HepG2 (cell line): ENCODE measurements around the gene WDR31. TPM values are rescaled to one million over a fixed set of nuclear protein-coding genes. Genes with fewer than 3 reads are reported as not detected.

Experiments
- FOXA3 ChIP-seq: IDR thresholded peaks from 2 replicates; pipeline ENCODE4 v1.6.1; 2016; ENCODE audit warnings: missing genetic modification reagents, missing compliant biosample characterization
- HOXA7 ChIP-seq: sonication (generic); formaldehyde crosslinking; IDR thresholded peaks from 2 replicates; pipeline ENCODE4 v1.8.1; 2022; ENCODE audit warnings: mild to moderate bottlenecking, missing genetic modification reagents, moderate library complexity
- MIER2 ChIP-seq: IDR thresholded peaks from 2 replicates; pipeline ENCODE4 v1.6.1; 2016; ENCODE audit warnings: missing biosample characterization, missing genetic modification reagents
- POLR2AphosphoS5 ChIP-seq: IDR thresholded peaks from 2 replicates; pipeline ENCODE4 v1.6.1; 2012; ENCODE audit warnings: low read depth, low read length
- POLR2G ChIP-seq: fragments of 200-400 bp; formaldehyde crosslinking; IDR thresholded peaks from 2 replicates; pipeline ENCODE4 v1.6.1; 2018; ENCODE audit warnings: mild to moderate bottlenecking, low read depth, low read length, moderate library complexity
- RERE ChIP-seq: IDR thresholded peaks from 2 replicates; pipeline ENCODE4 v1.6.1; 2016; ENCODE audit warnings: low read depth, missing genetic modification reagents, missing compliant biosample characterization
- SMARCC2 ChIP-seq: fragments of 450-650 bp; IDR thresholded peaks from 2 replicates; pipeline ENCODE4 v1.6.1; 2017; ENCODE audit warnings: antibody characterized with exemption, mild to moderate bottlenecking
- SRY ChIP-seq: sonication (generic); formaldehyde crosslinking; IDR thresholded peaks from 2 replicates; pipeline ENCODE4 v1.8.0; 2022; ENCODE audit warnings: mild to moderate bottlenecking, missing genetic modification reagents
- WIZ ChIP-seq: sonication (generic); formaldehyde crosslinking; IDR thresholded peaks from 2 replicates; pipeline ENCODE4 v1.5.1; 2020; ENCODE audit warnings: mild to moderate bottlenecking, missing genetic modification reagents
- ZBTB2 ChIP-seq: sonication (generic); formaldehyde crosslinking; IDR thresholded peaks from 2 replicates; pipeline ENCODE4 v1.8.0; 2022; ENCODE audit warnings: low read depth, missing genetic modification reagents
- ZNF280B ChIP-seq: sonication (generic); formaldehyde crosslinking; IDR thresholded peaks from 2 replicates; pipeline ENCODE4 v1.5.0; 2020; ENCODE audit warnings: missing genetic modification reagents, mild to moderate bottlenecking, borderline replicate concordance
- ZNF543 ChIP-seq: sonication (generic); formaldehyde crosslinking; IDR thresholded peaks from 2 replicates; pipeline ENCODE4 v1.4.0; 2020; ENCODE audit warnings: mild to moderate bottlenecking, missing genetic modification reagents
- ZNF574 ChIP-seq: sonication (generic); formaldehyde crosslinking; IDR thresholded peaks from 2 replicates; pipeline ENCODE4 v1.4.0; 2020; ENCODE audit warnings: missing genetic modification reagents
- ZNF800 ChIP-seq: sonication (generic); formaldehyde crosslinking; IDR thresholded peaks from 2 replicates; pipeline ENCODE4 v1.4.0; 2020; ENCODE audit warnings: missing genetic modification reagents
- polyA plus RNA-seq, 8 experiments: library from polyadenylated mRNA; depleted of rRNA in 3 of 8; stranded (reverse) in 7 of 8; unstranded in 1 of 8; fragments of >200 nt; fragmentation: Illumina TruSeq in 4 of 8; extraction: Trizol in 4 of 8; gene quantifications; 2 replicates each; pipeline versions ENCODE4 v1.2.1 to v1.2.3, GENCODE V29; 2011 to 2016; ENCODE audit warnings: low read depth in 4 of 8, missing spikeins in 1 of 8, mixed read lengths in 1 of 8; ENCODE audit not compliant: insufficient read depth in 1 of 8
- total RNA-seq, 5 experiments: library from RNA; depleted of rRNA; stranded (reverse); fragments of >200 nt; fragmentation: Illumina TruSeq; extraction: Trizol; gene quantifications; 2 replicates each; pipeline ENCODE4 v1.2.3, GENCODE V29; 2016; ENCODE audit warnings: low read depth in 1 of 5

WDR31 gene
- total and polyA plus RNA-seq, 2 of the 13 experiments (the other 11 are each of a cell fraction or from before 2014, with no cell fraction given), result 0.33 to 1.7 TPM

GRCh38 chr9:113275157-113276131 lies 64.6 kb downstream of the WDR31 start, which contains the start of the genes CDC26 and PRPF4 (continued):
- TF ChIP-seq ZBTB2 (CRISPR knock-in tag) (no peak), HOXA7 (CRISPR knock-in tag) (no peak), ZNF543 (CRISPR knock-in tag) (0 out of 2 replicates have a peak, but pooled peaks have one; percentile 25), ZNF280B (CRISPR knock-in tag) (peak; percentile 85; the same call in 1 of the 2 replicates), SMARCC2 (no peak), ZNF574 (CRISPR knock-in tag) (peak; percentile 96), FOXA3 (CRISPR knock-in tag) (peak; percentile 52; the same call in 1 of the 2 replicates), POLR2AphosphoS5 (peak; percentile 95), MIER2 (CRISPR knock-in tag) (no peak), WIZ (0 out of 2 replicates have a peak, but pooled peaks have one; percentile 71), RERE (CRISPR knock-in tag) (no peak), POLR2G (peak; percentile 97), SRY (CRISPR knock-in tag) (peak; percentile 77; the same call in 1 of the 2 replicates), ZNF800 (CRISPR knock-in tag) (no peak)
